PC-3 (cell line): ENCODE results near the gene DEFB113.

Source experiments
- EZH2 ChIP-seq: fragments of 300-600 bp; sonication (generic); IDR thresholded peaks from one replicate; pipeline ENCODE4 v1.6.1; 2017; ENCODE audit warnings: antibody characterized with exemption, mild to moderate bottlenecking, low read length; ENCODE audit not compliant: unreplicated experiment
- EZH2phosphoT487 ChIP-seq: fragments of 300-600 bp; sonication (generic); IDR thresholded peaks from 2 replicates; pipeline ENCODE4 v1.6.1; 2018; ENCODE audit warnings: mild to moderate bottlenecking, antibody characterized with exemption, low read length, borderline replicate concordance
- TF ChIP-seq, protein P1 (sequence below): fragments of 300-600 bp; sonication (generic); conservative IDR thresholded peaks from 2 replicates; pipeline ENCODE4 v1.5.1; 2017; ENCODE audit warnings: antibody characterized with exemption, low read depth, mild to moderate bottlenecking, low read length

DNA sequence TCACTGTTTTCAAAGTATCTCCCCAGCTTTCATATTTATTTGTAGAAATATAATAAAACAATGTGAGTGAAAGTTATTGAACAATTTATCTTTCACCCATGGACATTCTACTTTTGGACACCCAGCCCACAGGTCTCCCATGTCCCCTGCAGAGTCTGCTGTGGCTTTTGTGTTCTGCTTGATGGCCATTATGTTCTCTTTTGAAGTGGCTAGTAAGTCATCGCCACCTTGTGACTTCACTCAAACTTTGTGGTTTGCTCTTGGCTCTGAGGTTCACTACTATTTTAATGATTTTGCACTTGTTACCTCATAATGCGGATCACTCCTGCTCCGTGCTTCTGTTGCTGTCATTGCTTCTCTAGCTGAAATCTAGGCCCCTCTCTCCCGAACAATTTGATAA, 10.2 kb upstream of the DEFB113 start:
- TF ChIP-seq, protein P1, sequence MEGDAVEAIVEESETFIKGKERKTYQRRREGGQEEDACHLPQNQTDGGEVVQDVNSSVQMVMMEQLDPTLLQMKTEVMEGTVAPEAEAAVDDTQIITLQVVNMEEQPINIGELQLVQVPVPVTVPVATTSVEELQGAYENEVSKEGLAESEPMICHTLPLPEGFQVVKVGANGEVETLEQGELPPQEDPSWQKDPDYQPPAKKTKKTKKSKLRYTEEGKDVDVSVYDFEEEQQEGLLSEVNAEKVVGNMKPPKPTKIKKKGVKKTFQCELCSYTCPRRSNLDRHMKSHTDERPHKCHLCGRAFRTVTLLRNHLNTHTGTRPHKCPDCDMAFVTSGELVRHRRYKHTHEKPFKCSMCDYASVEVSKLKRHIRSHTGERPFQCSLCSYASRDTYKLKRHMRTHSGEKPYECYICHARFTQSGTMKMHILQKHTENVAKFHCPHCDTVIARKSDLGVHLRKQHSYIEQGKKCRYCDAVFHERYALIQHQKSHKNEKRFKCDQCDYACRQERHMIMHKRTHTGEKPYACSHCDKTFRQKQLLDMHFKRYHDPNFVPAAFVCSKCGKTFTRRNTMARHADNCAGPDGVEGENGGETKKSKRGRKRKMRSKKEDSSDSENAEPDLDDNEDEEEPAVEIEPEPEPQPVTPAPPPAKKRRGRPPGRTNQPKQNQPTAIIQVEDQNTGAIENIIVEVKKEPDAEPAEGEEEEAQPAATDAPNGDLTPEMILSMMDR = no peak
- TF ChIP-seq EZH2 = no peak
- no peak for TF ChIP-seq EZH2phosphoT487
